Right atrium auricular region (tissue), 2 donors: Measurements from ENCODE around the gene ABCA8. TPM values are rescaled to one million over a fixed set of nuclear protein-coding genes. Genes with fewer than 3 reads are reported as not detected.
A peak's percentile ranks its signal among the peaks of the same experiment; 100 is the strongest.

Experiments
- DNase-seq: peaks from one replicate; pipeline ENCODE4 v3.0.0-alpha.2; 2019; ENCODE audit warnings: low spot score
- H3K27ac ChIP-seq, 2 donors: fragments of 200-600 bp; sonication (generic); 1 replicate in 1 of 2; 2 replicates in 1 of 2; pipeline ENCODE4 v1.5.1; 2016 to 2019
- H3K27me3 ChIP-seq, 2 donors: fragments of 200-600 bp; sonication (generic); one replicate each; pipeline versions ENCODE4 v1.5.1 to v1.6.0; 2017 to 2019
- H3K36me3 ChIP-seq: fragments of 200-600 bp; sonication (generic); one replicate; pipeline ENCODE4 v1.5.1; 2016
- H3K4me1 ChIP-seq, 2 donors: fragments of 200-600 bp; sonication (generic); one replicate each; pipeline versions ENCODE4 v1.5.1 to v1.6.0; 2017 to 2019
- H3K4me3 ChIP-seq, 2 donors: fragments of 200-600 bp; sonication (generic); 1 replicate in 1 of 2; 2 replicates in 1 of 2; pipeline ENCODE4 v1.5.1; 2017 to 2019; ENCODE audit warnings: mild to moderate bottlenecking in 1 of 2, moderate library complexity in 1 of 2
- H3K9me3 ChIP-seq, 2 donors: fragments of 200-600 bp; sonication (generic); one replicate each; pipeline ENCODE4 v1.5.1; 2019
- total RNA-seq, 2 donors: library from RNA; depleted of rRNA; stranded (reverse); fragments of >200 nt; gene quantifications; one replicate each; pipeline ENCODE4 v1.1.0, GENCODE V29; 2016
- TF ChIP-seq, protein P1 (sequence below), 2 donors: fragments of 200-600 bp; sonication (generic); IDR thresholded peaks; one replicate each; pipeline ENCODE4 v1.5.1; 2019; ENCODE audit warnings: antibody characterized with exemption in 2 of 2

ABCA8 gene
- total RNA-seq, 2 donors from 2014 or later: 59.1 to 65.9 TPM

DNA sequence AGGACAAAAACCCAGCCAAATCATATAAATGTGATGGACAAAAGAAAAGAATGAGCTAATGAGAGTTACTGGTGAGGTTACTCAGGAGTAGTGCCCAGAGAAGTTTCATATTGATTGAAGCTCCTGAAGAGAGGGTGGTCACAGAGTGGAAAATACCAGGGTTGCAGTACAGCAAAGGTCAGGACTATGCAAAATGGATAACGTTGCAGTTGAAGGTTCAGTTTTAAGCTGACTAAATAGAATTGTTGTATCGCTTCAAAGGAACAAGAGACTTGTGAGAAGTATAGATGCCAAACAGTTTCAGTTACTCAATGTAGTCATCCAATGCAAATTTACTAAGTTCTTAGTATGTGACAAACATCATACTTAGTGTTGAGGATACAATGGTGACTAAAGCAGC, 47.1 kb downstream of the ABCA8 start:
- no peaks in the 10 kb centered on the region for H3K9me3 ChIP-seq
- peak overlapping the region; percentile 19 to 68 for H3K27ac ChIP-seq
- H3K36me3 ChIP-seq: peaks cover 59% of the 10 kb centered on the region
- DNase-seq: no peak
- no peaks in the 10 kb centered on the region for H3K27me3 ChIP-seq
- H3K4me1 ChIP-seq: peaks cover 0 to 18% of the 10 kb centered on the region in 2 donors
- TF ChIP-seq, protein P1, sequence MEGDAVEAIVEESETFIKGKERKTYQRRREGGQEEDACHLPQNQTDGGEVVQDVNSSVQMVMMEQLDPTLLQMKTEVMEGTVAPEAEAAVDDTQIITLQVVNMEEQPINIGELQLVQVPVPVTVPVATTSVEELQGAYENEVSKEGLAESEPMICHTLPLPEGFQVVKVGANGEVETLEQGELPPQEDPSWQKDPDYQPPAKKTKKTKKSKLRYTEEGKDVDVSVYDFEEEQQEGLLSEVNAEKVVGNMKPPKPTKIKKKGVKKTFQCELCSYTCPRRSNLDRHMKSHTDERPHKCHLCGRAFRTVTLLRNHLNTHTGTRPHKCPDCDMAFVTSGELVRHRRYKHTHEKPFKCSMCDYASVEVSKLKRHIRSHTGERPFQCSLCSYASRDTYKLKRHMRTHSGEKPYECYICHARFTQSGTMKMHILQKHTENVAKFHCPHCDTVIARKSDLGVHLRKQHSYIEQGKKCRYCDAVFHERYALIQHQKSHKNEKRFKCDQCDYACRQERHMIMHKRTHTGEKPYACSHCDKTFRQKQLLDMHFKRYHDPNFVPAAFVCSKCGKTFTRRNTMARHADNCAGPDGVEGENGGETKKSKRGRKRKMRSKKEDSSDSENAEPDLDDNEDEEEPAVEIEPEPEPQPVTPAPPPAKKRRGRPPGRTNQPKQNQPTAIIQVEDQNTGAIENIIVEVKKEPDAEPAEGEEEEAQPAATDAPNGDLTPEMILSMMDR (IDR thresholded peaks at IDR 0.05): no peak
- H3K4me3 ChIP-seq: no peak overlapping the region

DNA sequence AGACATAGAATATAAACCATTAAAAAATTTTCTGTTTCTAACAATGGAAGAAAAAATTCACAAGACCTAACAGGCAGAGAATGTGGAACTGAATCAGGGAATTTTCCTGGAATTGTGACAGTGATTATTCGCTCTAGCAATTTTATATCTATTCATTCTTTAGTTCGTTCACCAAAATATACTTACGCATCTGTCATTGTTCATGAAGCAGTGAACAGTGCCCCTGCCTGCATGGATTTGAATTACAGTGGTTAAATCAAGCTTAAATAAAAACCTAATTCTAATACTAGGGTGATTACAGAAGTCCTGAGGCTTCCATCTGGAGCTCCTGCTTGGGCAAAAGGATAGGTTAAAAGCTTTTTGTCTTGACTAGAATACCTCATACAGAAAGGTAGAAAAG, 48.6 kb downstream of the ABCA8 start:
- DNase-seq: no peak
- Histone ChIP-seq H3K27ac (no peak overlapping the region), H3K4me3 (no peak overlapping the region), H3K36me3 (peaks cover 58% of the 10 kb centered on the region), H3K27me3 (no peaks in the 10 kb centered on the region), H3K4me1 (peaks cover 0 to 18% of the 10 kb centered on the region in 2 donors), H3K9me3 (no peaks in the 10 kb centered on the region)
- TF ChIP-seq, protein P1 (IDR thresholded peaks at IDR 0.05): peak in 1 of 2 donors; percentile 53

DNA sequence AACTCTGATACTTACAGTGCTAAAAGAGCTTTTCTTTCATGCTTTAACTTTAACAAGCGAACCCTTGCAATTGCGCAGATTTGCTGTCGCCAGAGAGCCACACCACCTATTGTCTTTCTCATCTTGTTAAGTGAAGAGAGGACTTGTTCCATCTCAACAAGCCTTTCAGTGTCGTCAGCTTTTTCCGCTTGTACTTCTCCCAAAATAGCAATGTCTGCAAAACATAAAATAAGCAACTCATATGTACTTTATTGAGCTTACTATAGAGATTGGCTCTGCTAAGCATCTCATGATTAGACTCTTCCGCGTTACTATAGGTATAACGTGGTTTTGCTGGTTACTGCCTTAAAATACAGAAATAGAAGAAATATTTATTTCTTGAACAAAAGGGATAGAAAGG, 51.9 kb downstream of the ABCA8 start:
- no peak for DNase-seq
- Histone ChIP-seq H3K27ac (no peak overlapping the region), H3K9me3 (no peaks in the 10 kb centered on the region), H3K36me3 (peaks cover 44% of the 10 kb centered on the region), H3K27me3 (no peaks in the 10 kb centered on the region), H3K4me3 (no peak overlapping the region), H3K4me1 (no peaks in the 10 kb centered on the region)
- TF ChIP-seq, protein P1 (IDR thresholded peaks at IDR 0.05): no peak

DNA sequence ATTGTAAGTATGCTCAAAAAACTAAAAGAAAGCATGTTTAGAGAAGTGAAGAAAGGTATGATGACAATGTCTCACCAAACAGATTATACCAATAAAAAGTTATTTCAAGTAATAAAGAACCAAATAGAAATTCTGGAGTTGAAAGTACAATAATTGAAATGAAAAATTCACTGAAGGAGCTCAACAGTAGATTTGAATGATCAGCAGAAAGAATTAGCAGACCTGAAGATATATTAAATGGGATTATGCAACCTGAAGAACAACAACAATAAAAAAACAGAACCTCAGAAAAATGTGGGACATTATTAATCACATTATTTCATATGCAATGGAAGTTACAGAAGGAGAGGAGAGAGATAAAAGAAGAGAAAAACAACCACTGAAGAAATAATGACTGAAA, 57.6 kb downstream of the ABCA8 start:
- DNase-seq: no peak
- Histone ChIP-seq H3K27me3 (no peaks in the 10 kb centered on the region), H3K36me3 (peaks cover 33% of the 10 kb centered on the region), H3K27ac (no peak overlapping the region), H3K4me1 (no peaks in the 10 kb centered on the region), H3K4me3 (no peak overlapping the region), H3K9me3 (no peaks in the 10 kb centered on the region)
- TF ChIP-seq, protein P1 (IDR thresholded peaks at IDR 0.05): no peak

DNA sequence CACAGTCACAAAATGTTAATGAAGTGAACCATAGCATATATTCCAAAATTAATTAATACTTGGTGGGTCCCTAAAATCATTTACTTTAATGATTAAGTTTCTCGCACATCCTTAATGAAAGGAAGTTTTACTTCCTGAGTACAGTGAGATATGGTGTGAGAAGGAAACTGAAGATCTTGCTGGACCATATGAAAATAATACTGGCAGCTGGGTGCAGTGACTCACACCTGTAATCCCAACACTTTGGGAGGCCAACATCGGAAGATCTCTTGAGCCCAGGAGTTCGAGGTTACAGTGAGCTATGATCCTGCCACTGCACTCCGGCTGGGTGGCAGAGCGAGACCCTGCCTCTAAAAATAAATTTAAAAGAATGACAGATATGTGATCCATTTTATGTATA, 62.5 kb downstream of the ABCA8 start:
- TF ChIP-seq, protein P1 (IDR thresholded peaks at IDR 0.05): no peak
- Histone ChIP-seq H3K36me3 (peaks cover 38% of the 10 kb centered on the region), H3K4me1 (no peaks in the 10 kb centered on the region), H3K27ac (no peak overlapping the region), H3K27me3 (no peaks in the 10 kb centered on the region), H3K9me3 (no peaks in the 10 kb centered on the region), H3K4me3 (no peak overlapping the region)
- no peak for DNase-seq

DNA sequence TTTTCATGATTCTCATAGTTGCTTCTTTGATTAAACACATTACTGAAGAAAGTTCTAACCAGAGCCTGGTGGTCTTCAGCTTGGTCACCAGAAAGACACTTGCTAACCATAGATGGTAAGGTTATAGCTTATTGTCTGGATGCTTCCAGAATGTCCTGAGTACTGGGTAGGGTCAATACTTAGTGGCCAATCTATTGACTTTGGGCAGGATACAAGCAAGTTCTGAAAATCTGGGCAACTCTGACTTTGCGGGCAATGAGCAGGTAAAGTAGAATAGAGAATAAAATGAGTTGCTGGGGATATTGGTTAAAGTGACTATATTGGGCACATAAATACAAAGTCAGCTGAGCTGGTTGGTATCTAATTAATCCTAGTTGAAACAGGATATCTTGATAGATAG, 63.0 kb downstream of the ABCA8 start:
- TF ChIP-seq, protein P1 (IDR thresholded peaks at IDR 0.05): no peak
- no peak for DNase-seq
- no peak overlapping the region for H3K27ac ChIP-seq
- no peak overlapping the region for H3K4me3 ChIP-seq
- H3K4me1 ChIP-seq: no peaks in the 10 kb centered on the region
- H3K9me3 ChIP-seq: no peaks in the 10 kb centered on the region
- H3K36me3 ChIP-seq: peaks cover 40% of the 10 kb centered on the region
- H3K27me3 ChIP-seq: no peaks in the 10 kb centered on the region
